Germinal center (tissue), 1 donor: ENCODE data around the gene ZNF365.
"Not testable (repeated sequence)": the region's sequence is repeated elsewhere in the genome, so short reads cannot be mapped to it uniquely, and the experiment has no call there.

Experiments
- DNase-seq: peaks from one replicate; pipeline ENCODE4 v3.0.0; 2012; ENCODE audit warnings: mixed read lengths, low spot score

The ZNF365 gene

GRCh38 chr10:62377026-62377415, 2.9 kb downstream of the ZNF365 start:
- no peak for DNase-seq

- no peak for DNase-seq
Measured at GRCh38 chr10:62377966-62378365, 3.8 kb downstream of the ZNF365 start.

- DNase-seq, result not testable (repeated sequence)
Measured at GRCh38 chr10:62378877-62379276, 4.7 kb downstream of the ZNF365 start.

- DNase-seq, result no peak
Measured at GRCh38 chr10:62379394-62379793, 5.2 kb downstream of the ZNF365 start.

GRCh38 chr10:62380016-62380415, 5.8 kb downstream of the ZNF365 start:
- DNase-seq, result no peak

- DNase-seq, result no peak
Measured at GRCh38 chr10:62381385-62382102, 7.4 kb downstream of the ZNF365 start.

GRCh38 chr10:62382831-62383230, 8.7 kb downstream of the ZNF365 start:
- no peak for DNase-seq

- no peak for DNase-seq
Measured at GRCh38 chr10:62384057-62384446, 9.9 kb downstream of the ZNF365 start.

- DNase-seq, result no peak
Measured at GRCh38 chr10:62384447-62385081, 10.4 kb downstream of the ZNF365 start.

- no peak for DNase-seq
Measured at GRCh38 chr10:62386356-62387320, 12.5 kb downstream of the ZNF365 start.

GRCh38 chr10:62388328-62388727, 14.2 kb downstream of the ZNF365 start:
- DNase-seq, result no peak

GRCh38 chr10:62390497-62391176, 16.5 kb downstream of the ZNF365 start:
- no peak for DNase-seq

GRCh38 chr10:62393237-62393636, 19.1 kb downstream of the ZNF365 start:
- DNase-seq, result no peak

- DNase-seq, result no peak
Measured at GRCh38 chr10:62394556-62395018, 20.4 kb downstream of the ZNF365 start.

GRCh38 chr10:62395892-62396291, 21.7 kb downstream of the ZNF365 start:
- DNase-seq, result no peak

- no peak for DNase-seq
Measured at GRCh38 chr10:62396864-62397263, 22.7 kb downstream of the ZNF365 start.

- no peak for DNase-seq
Measured at GRCh38 chr10:62399211-62399610, 25.0 kb downstream of the ZNF365 start.

GRCh38 chr10:62402508-62402907, 28.3 kb downstream of the ZNF365 start:
- DNase-seq, result no peak

- not testable (repeated sequence) for DNase-seq
Measured at GRCh38 chr10:62410528-62410927, 36.4 kb downstream of the ZNF365 start.

- DNase-seq, result not testable (repeated sequence)
Measured at GRCh38 chr10:62410934-62411333, 36.8 kb downstream of the ZNF365 start.

GRCh38 chr10:62413048-62413447, 38.9 kb downstream of the ZNF365 start:
- no peak for DNase-seq

- no peak for DNase-seq
Measured at GRCh38 chr10:62413652-62414051, 39.5 kb downstream of the ZNF365 start.
